Psoas muscle (tissue), 8 donors: ENCODE measurements around the gene RYK. TPM values are rescaled to one million over a fixed set of nuclear protein-coding genes. Genes with fewer than 3 reads are reported as not detected.

Experiments
- ATAC-seq, 4 donors: fragments of 200-7000 bp; cut with Tn5 transposase; one replicate each; pipeline ENCODE4 v1.9.1; 2020; ENCODE audit warnings: moderate library complexity in 3 of 4, mild to moderate bottlenecking in 2 of 4
- DNase-seq, 2 donors: peaks; one replicate each; pipeline ENCODE4 v3.0.0-alpha.2; 2020
- H3K27ac ChIP-seq: fragments of 200-600 bp; one replicate; pipeline ENCODE4 v1.8.0; 2022
- H3K27me3 ChIP-seq, 3 donors: fragments of 200-600 bp in 1 of 3; one replicate each; pipeline versions ENCODE4 v1.6.1 to v1.8.0; 2013 to 2022; ENCODE audit warnings: low read length in 2 of 3, mild to moderate bottlenecking in 2 of 3, moderate library complexity in 1 of 3; ENCODE audit not compliant: insufficient read depth in 3 of 3
- H3K36me3 ChIP-seq, 2 donors: fragments of 200-600 bp in 1 of 2; one replicate each; pipeline versions ENCODE4 v1.6.1 to v1.8.0; 2013 to 2022; ENCODE audit warnings: low read depth in 1 of 2, mild to moderate bottlenecking in 1 of 2, moderate library complexity in 1 of 2; ENCODE audit not compliant: insufficient read depth in 1 of 2
- H3K4me1 ChIP-seq: fragments of 200-600 bp; one replicate; pipeline ENCODE4 v1.8.0; 2022
- H3K4me3 ChIP-seq: fragments of 200-600 bp; one replicate; pipeline ENCODE4 v1.8.0; 2022; ENCODE audit warnings: mild to moderate bottlenecking
- H3K9me3 ChIP-seq: fragments of 200-600 bp; one replicate; pipeline ENCODE4 v1.8.0; 2022
- CTCF ChIP-seq: fragments of 200-600 bp; IDR thresholded peaks from one replicate; pipeline ENCODE4 v1.8.0; 2022; ENCODE audit warnings: antibody characterized with exemption
- WGBS, 3 donors: extraction: QIAGEN DNeasy Blood & Tissue Kit; methylation state at CpG; one replicate each; pipeline versions ENCODE4 v1.1.6 to v1.1.7; 2013; 5-methylcytosine and 5-hydroxymethylcytosine counted together
- intact Hi-C, 2 donors: fragments of 100-400 bp; cut with DNase I; formaldehyde crosslinking; loops; one replicate each; pipeline versions ENCODE4 v1.11.0 to v1.14.2; 2022
- polyA plus RNA-seq, 3 donors: library from polyadenylated mRNA; stranded (reverse); fragments of 200-250 nt; gene quantifications; one replicate each; pipeline ENCODE4 v1.2.3, GENCODE V29; 2013
- total RNA-seq, 4 donors: library from RNA; stranded (reverse); fragmentation: NEBNext Ultra II Directional in 2 of 4; extraction: Animal tissue kit (Norgen Biotek cat#: 25700) in 2 of 4; gene quantifications; one replicate each; pipeline versions ENCODE4 v1.2.1 to v1.2.4, GENCODE V29; 2021 to 2023
- donor health status: healthy with polysubstance abuse.
- donor health status: DM: no; HTN: no; CAD: no; lungs with moderate emphysema.
- donor health status: Bipolar disorder and iron deficiency.
- donor health status: healthy.
- donor health status: DM: yes; HTN: yes; CAD: no.
- donor health status: DM: no; HTN: no; CAD: no.
- donor health status: DM: no; HTN: no; CAD: no.
- donor health status: DM: yes; HTN: yes; CAD: no.

RYK gene
- total and polyA plus RNA-seq, 7 donors = 19.7 to 35.4 (median 25.8) TPM

GRCh38 chr3:134111616-134112015 is 139.0 kb downstream of the RYK start:
- ATAC-seq (no peak), DNase-seq (no peak)
- Histone ChIP-seq H3K9me3 (no peaks in the 10 kb centered on the region), H3K36me3 (no peaks in the 10 kb centered on the region), H3K27ac (no peak overlapping the region), H3K4me1 (no peaks in the 10 kb centered on the region), H3K4me3 (no peak overlapping the region), H3K27me3 (no peaks in the 10 kb centered on the region)
- 27 to 38% (median 32%) methylated on average over 2 of the region's 2 CpGs for WGBS, 3 donors
- no peak for TF ChIP-seq CTCF
- intact Hi-C loops = no loop called here

GRCh38 chr3:134110963-134111362 is 139.7 kb downstream of the RYK start:
- no peaks in the 10 kb centered on the region for H3K9me3 ChIP-seq
- H3K36me3 ChIP-seq = no peaks in the 10 kb centered on the region
- H3K4me3 ChIP-seq = no peak overlapping the region
- intact Hi-C loops = no loop called here
- H3K4me1 ChIP-seq = no peaks in the 10 kb centered on the region
- WGBS, 3 donors = 92 to 98% (median 94%) methylated on average over 2 of the region's 2 CpGs
- H3K27me3 ChIP-seq = no peaks in the 10 kb centered on the region
- TF ChIP-seq CTCF = no peak
- ATAC-seq (no peak), DNase-seq (no peak)
- no peak overlapping the region for H3K27ac ChIP-seq

Other genes starting within 250 kb of the RYK start
- gene SLCO2A1, start 220.9 kb downstream of the RYK start, total RNA-seq = 1 to 10 TPM; 3.7 to 5.2 (median 4.4) TPM
- 1 to 10 TPM in 2 of 3 donors, under 1 TPM in 1; 0.72 to 2.4 (median 1.4) TPM for gene SLCO2A1, start 220.9 kb downstream of the RYK start, polyA plus RNA-seq
- 10 to 100 TPM; 16.5 to 36.6 (median 29.6) TPM for gene AMOTL2, start 123.6 kb upstream of the RYK start, total RNA-seq
- 1 to 10 TPM; 4.0 to 6.1 (median 5.1) TPM for gene AMOTL2, start 123.6 kb upstream of the RYK start, polyA plus RNA-seq
- 10 to 100 TPM; 48.6 to 65.8 (median 63.5) TPM for gene ANAPC13, start 235.1 kb upstream of the RYK start, total RNA-seq
- gene ANAPC13, start 235.1 kb upstream of the RYK start, polyA plus RNA-seq = 10 to 100 TPM; 68.7 to 73.7 (median 71.5) TPM
- 10 to 100 TPM; 26.6 to 37.9 (median 30.6) TPM for gene CEP63, start 235.2 kb upstream of the RYK start, total RNA-seq
- 10 to 100 TPM; 26.5 to 51.3 (median 28.0) TPM for gene CEP63, start 235.2 kb upstream of the RYK start, polyA plus RNA-seq